A549 (cell line): ENCODE results near the gene KIAA0825.

Experiments used
- CEBPB ChIP-seq, 2 experiments: fragments of >200 bp in 1 of 2; sonication (Bioruptor Twin) in 1 of 2; formaldehyde crosslinking in 1 of 2; IDR thresholded peaks; 2 replicates each; pipeline ENCODE4 v1.6.1; 2012 to 2016
- TF ChIP-seq, protein P1 (sequence below): fragments of >200 bp; sonication (Bioruptor Twin); formaldehyde crosslinking; IDR thresholded peaks from 3 replicates; pipeline ENCODE4 v1.5.1; 2016

DNA sequence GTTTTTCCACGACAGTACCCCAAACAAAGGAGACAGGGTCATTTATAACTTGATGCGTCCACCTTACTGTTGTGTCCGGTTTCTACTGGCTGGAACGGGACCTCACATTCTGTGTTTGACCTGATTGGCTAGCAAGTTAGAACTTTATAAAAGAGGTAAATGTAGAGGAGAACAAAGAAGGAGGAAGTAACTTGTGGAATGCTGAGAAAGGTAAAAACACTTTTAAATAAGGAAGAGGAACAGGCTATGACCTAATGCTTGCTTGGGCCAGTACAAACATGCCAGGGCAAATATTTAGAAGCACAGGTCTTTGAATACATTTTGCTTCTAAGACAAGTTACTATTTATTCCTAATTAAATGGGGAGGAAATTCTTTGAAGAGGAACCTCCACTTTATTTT lies 251.6 kb downstream of the KIAA0825 start:
- TF ChIP-seq, protein P1, sequence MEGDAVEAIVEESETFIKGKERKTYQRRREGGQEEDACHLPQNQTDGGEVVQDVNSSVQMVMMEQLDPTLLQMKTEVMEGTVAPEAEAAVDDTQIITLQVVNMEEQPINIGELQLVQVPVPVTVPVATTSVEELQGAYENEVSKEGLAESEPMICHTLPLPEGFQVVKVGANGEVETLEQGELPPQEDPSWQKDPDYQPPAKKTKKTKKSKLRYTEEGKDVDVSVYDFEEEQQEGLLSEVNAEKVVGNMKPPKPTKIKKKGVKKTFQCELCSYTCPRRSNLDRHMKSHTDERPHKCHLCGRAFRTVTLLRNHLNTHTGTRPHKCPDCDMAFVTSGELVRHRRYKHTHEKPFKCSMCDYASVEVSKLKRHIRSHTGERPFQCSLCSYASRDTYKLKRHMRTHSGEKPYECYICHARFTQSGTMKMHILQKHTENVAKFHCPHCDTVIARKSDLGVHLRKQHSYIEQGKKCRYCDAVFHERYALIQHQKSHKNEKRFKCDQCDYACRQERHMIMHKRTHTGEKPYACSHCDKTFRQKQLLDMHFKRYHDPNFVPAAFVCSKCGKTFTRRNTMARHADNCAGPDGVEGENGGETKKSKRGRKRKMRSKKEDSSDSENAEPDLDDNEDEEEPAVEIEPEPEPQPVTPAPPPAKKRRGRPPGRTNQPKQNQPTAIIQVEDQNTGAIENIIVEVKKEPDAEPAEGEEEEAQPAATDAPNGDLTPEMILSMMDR: no peak
- TF ChIP-seq CEBPB (IDR thresholded peaks at IDR 0.05): no peak
